ENCODE measurements around the gene ASGR2. TPM values are rescaled to one million over a fixed set of nuclear protein-coding genes. Genes with fewer than 3 reads are reported as not detected.
"Not testable (repeated sequence)": the region's sequence is repeated elsewhere in the genome, so short reads cannot be mapped to it uniquely, and the experiment has no call there.

ASGR2 gene
- total RNA-seq, 1 donor from 2014 or later = 0.22 TPM

- H3K27me3 ChIP-seq (ENCODE audit: low read depth) = peaks cover 76% of the 10 kb centered on the region
- TF ChIP-seq CTCF (IDR thresholded peaks at IDR 0.05; ENCODE audit: borderline replicate concordance) = no peak
- H3K27ac ChIP-seq (replicated peaks) = no peak overlapping the region
- H3K9me3 ChIP-seq (replicated peaks) = no peaks in the 10 kb centered on the region
- no peak overlapping the region for H3K4me3 ChIP-seq
- no peak for DNase-seq
- H3K36me3 ChIP-seq = no peaks in the 10 kb centered on the region
- intact Hi-C loops (cut with micrococcal nuclease) = no loop called here
- no peaks in the 10 kb centered on the region for H3K4me1 ChIP-seq
Measured at GRCh38 chr17:7123844-7124243, 9.2 kb upstream of the ASGR2 start.

DNA sequence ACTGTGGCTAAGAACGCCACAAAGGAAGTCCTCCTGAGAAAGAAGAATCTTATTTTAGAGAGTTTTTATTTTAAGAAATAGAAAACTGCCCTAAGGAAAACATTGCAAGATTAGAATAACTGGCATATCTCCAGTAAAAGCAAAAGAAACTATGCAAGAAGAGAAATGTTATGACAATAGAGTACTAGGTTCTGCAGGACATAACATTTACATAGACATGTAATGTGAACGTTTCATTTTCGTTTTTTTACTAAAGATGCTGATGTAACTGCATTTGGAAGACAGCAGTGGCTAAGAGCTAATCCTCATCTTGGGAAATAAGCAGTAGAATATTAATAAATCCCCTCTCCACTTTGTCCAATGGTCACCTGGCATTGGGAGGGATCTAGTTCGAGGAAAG, 7.8 kb upstream of the ASGR2 start:
- no peak for TF ChIP-seq CTCF (IDR thresholded peaks at IDR 0.05; ENCODE audit: borderline replicate concordance)

GRCh38 chr17:7120635-7121034, 6.0 kb upstream of the ASGR2 start:
- intact Hi-C loops (cut with micrococcal nuclease); DNase-seq; H3K36me3 ChIP-seq; H3K4me3 ChIP-seq; H3K9me3 ChIP-seq (replicated peaks); H3K4me1 ChIP-seq: not testable (repeated sequence)
- H3K27ac ChIP-seq (replicated peaks) = peak overlapping the region; percentile 55
- peaks cover 57% of the 10 kb centered on the region for H3K27me3 ChIP-seq (ENCODE audit: low read depth)

More for the DNA sequence above, 7.8 kb upstream of the ASGR2 start:
- no peak overlapping the region for H3K27ac ChIP-seq (replicated peaks)
- H3K4me3 ChIP-seq = no peak overlapping the region
- H3K36me3 ChIP-seq = no peaks in the 10 kb centered on the region
- no peaks in the 10 kb centered on the region for H3K9me3 ChIP-seq (replicated peaks)
- H3K27me3 ChIP-seq (ENCODE audit: low read depth) = peaks cover 63% of the 10 kb centered on the region
- DNase-seq = no peak
- intact Hi-C loops (cut with micrococcal nuclease) = no loop called here
- H3K4me1 ChIP-seq = no peaks in the 10 kb centered on the region

GRCh38 chr17:7120123-7120522, 5.5 kb upstream of the ASGR2 start:
- H3K27me3 ChIP-seq (ENCODE audit: low read depth) = peaks cover 57% of the 10 kb centered on the region
- intact Hi-C loops (cut with micrococcal nuclease) = no loop called here
- no peak for TF ChIP-seq CTCF (IDR thresholded peaks at IDR 0.05; ENCODE audit: borderline replicate concordance)
- no peak overlapping the region for H3K27ac ChIP-seq (replicated peaks)
- no peaks in the 10 kb centered on the region for H3K36me3 ChIP-seq
- no peaks in the 10 kb centered on the region for H3K4me1 ChIP-seq
- DNase-seq = no peak
- H3K9me3 ChIP-seq (replicated peaks) = no peaks in the 10 kb centered on the region
- H3K4me3 ChIP-seq = no peak overlapping the region

GRCh38 chr17:7119314-7119713, 4.7 kb upstream of the ASGR2 start:
- H3K4me3 ChIP-seq = no peak overlapping the region
- H3K4me1 ChIP-seq = no peaks in the 10 kb centered on the region
- intact Hi-C loops (cut with micrococcal nuclease) = no loop called here
- H3K9me3 ChIP-seq (replicated peaks) = no peaks in the 10 kb centered on the region
- no peak for TF ChIP-seq CTCF (IDR thresholded peaks at IDR 0.05; ENCODE audit: borderline replicate concordance)
- H3K27me3 ChIP-seq (ENCODE audit: low read depth) = peaks cover 52% of the 10 kb centered on the region
- no peak overlapping the region for H3K27ac ChIP-seq (replicated peaks)
- DNase-seq = no peak
- no peaks in the 10 kb centered on the region for H3K36me3 ChIP-seq

DNA sequence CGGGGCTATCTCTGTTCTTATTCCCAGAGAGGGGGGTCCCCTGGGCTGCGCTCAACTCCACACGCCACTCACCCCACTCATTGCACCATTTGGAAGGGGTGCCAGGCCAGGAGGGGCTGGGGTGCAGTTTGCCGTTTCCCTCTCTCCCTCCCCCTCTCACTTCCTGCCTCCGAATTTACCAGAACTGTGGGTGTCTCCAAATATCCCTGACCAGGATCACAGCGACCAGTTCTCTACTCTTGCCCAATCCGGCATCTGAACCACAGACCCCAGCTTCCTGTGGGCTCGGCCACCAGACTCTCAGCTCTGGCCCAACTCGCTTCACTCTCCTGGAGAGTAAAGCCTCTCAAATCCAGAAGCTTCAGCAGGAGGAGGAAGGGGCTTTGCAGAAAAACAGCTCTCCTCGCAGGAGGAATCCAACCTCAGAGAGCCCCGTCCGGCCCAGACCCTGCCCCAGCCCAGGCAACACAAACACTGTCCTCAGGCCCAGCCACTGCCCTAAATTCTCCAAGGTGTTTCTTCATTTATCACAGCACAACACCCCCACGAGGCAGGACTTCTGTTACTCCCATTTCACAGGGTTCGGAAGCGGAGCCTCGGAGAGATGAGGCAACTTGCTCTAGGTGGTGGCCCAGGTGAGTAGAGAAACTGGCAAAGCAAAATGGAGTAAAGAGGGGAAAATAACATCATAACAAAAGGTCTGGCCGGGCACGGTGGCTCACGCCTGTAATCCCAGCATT, 423 bp upstream of the ASGR2 start:
- intact Hi-C loops (cut with micrococcal nuclease) = no loop called here
- no peak for TF ChIP-seq CTCF (IDR thresholded peaks at IDR 0.05; ENCODE audit: borderline replicate concordance)
- Histone ChIP-seq H3K36me3 (no peaks in the 10 kb centered on the region), H3K4me1 (no peaks in the 10 kb centered on the region), H3K27ac (replicated peaks) (no peak overlapping the region), H3K27me3 (ENCODE audit: low read depth) (peaks cover 45% of the 10 kb centered on the region), H3K4me3 (no peak overlapping the region), H3K9me3 (replicated peaks) (no peaks in the 10 kb centered on the region)
- DNase-seq = no peak
